ENCODE data around the gene APOC4. TPM values are rescaled to one million over a fixed set of nuclear protein-coding genes. Genes with fewer than 3 reads are reported as not detected.
A peak's percentile ranks its signal among the peaks of the same experiment; 100 is the strongest.
"Not testable (repeated sequence)": the region's sequence is repeated elsewhere in the genome, so short reads cannot be mapped to it uniquely, and the experiment has no call there.

APOC4 gene
- total RNA-seq, 1 experiment from 2014 or later, result not detected

DNA sequence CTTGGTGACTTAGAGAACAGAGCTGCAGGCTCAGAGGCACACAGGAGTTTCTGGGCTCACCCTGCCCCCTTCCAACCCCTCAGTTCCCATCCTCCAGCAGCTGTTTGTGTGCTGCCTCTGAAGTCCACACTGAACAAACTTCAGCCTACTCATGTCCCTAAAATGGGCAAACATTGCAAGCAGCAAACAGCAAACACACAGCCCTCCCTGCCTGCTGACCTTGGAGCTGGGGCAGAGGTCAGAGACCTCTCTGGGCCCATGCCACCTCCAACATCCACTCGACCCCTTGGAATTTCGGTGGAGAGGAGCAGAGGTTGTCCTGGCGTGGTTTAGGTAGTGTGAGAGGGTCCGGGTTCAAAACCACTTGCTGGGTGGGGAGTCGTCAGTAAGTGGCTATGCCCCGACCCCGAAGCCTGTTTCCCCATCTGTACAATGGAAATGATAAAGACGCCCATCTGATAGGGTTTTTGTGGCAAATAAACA is 17.8 kb upstream of the APOC4 start:
- no peaks in the 10 kb centered on the region for H3K79me2 ChIP-seq (ENCODE audit: low read length)
- H3K27ac ChIP-seq (ENCODE audit: low read length), result no peak overlapping the region
- H2AFZ ChIP-seq (ENCODE audit: low read length), result no peak overlapping the region
- H3K9ac ChIP-seq (ENCODE audit: low read length), result no peak overlapping the region
- H3K4me3 ChIP-seq (ENCODE audit: low read length), result no peak overlapping the region
- intact Hi-C loops (cut with micrococcal nuclease), result no loop called here
- no peak overlapping the region for H3K4me2 ChIP-seq (ENCODE audit: low read length)
- TF ChIP-seq EZH2 (IDR thresholded peaks at IDR 0.05; ENCODE audit: low read length, unreplicated experiment) (no peak), EZH2phosphoT487 (IDR thresholded peaks at IDR 0.05; ENCODE audit: borderline replicate concordance, low read length) (no peak)
- TF ChIP-seq, protein P1, sequence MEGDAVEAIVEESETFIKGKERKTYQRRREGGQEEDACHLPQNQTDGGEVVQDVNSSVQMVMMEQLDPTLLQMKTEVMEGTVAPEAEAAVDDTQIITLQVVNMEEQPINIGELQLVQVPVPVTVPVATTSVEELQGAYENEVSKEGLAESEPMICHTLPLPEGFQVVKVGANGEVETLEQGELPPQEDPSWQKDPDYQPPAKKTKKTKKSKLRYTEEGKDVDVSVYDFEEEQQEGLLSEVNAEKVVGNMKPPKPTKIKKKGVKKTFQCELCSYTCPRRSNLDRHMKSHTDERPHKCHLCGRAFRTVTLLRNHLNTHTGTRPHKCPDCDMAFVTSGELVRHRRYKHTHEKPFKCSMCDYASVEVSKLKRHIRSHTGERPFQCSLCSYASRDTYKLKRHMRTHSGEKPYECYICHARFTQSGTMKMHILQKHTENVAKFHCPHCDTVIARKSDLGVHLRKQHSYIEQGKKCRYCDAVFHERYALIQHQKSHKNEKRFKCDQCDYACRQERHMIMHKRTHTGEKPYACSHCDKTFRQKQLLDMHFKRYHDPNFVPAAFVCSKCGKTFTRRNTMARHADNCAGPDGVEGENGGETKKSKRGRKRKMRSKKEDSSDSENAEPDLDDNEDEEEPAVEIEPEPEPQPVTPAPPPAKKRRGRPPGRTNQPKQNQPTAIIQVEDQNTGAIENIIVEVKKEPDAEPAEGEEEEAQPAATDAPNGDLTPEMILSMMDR (conservative IDR thresholded peaks at IDR 0.05; ENCODE audit: low read depth, low read length), result no peak
- no peaks in the 10 kb centered on the region; the same call in 1 of the 2 replicates for H3K4me1 ChIP-seq (ENCODE audit: insufficient read depth, low read length)
- no peaks in the 10 kb centered on the region for H3K27me3 ChIP-seq (ENCODE audit: low read length)
- no peaks in the 10 kb centered on the region for H3F3A ChIP-seq (ENCODE audit: low read length, unreplicated experiment)
- POLR2A ChIA-PET (ENCODE audit: unreplicated experiment), result no interaction called here
- CTCF ChIA-PET, result no interaction called here
- no peak for ATAC-seq
- DNase-seq, result no peak
- H4K20me1 ChIP-seq (ENCODE audit: low read length), result no peaks in the 10 kb centered on the region
- BruUV-seq (replicated peaks), result no TSS peak
- H3K9me2 ChIP-seq (replicated peaks; ENCODE audit: low read length), result no peaks in the 10 kb centered on the region
- H3K36me3 ChIP-seq (ENCODE audit: low read depth, low read length), result no peaks in the 10 kb centered on the region
- H3K9me3 ChIP-seq (ENCODE audit: low read length), result no peaks in the 10 kb centered on the region

DNA sequence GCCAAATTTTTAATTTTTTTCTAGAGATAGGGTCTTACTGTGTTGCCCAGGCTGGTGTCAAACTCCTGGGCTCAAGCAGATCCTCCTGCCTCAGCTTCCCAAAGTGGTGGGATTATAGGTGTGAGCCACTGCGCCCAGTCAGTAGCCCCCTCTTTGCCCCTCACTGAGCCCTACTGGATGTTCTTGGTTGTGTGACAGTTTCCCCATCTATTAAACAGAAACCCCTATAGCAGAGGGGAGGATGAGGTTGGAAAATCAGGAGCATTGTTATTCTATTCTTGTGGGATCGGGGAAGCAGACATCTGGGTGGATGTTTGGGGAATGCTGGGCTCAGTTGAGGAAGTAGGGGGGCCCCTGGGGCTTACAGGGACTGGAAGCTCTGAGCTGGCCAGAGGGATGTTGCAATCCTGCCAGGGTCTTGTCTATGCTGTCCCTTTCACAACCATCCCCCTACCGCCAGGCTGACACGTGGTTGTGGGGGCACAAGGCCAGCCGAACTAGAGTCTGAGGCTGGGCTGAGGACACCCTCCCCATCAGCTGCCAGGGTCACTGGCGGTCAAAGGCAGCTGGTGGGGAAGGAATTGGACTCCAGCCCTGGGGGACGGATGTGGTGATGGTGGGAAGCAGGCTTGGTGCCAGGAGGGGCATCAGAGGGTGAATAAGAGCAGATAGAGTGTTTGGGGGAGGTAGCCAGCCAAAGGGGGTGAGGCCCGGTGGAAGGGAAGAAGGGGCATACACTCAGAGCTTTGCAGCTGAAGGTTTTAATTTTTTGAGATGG is 16.7 kb upstream of the APOC4 start:
- ATAC-seq (no peak), DNase-seq (no peak)
- no peaks in the 10 kb centered on the region for H3K27me3 ChIP-seq (ENCODE audit: low read length)
- no peaks in the 10 kb centered on the region for H3F3A ChIP-seq (ENCODE audit: low read length, unreplicated experiment)
- H3K9me2 ChIP-seq (replicated peaks; ENCODE audit: low read length), result no peaks in the 10 kb centered on the region
- no peaks in the 10 kb centered on the region for H3K9me3 ChIP-seq (ENCODE audit: low read length)
- ChIA-PET POLR2A (ENCODE audit: unreplicated experiment) (no interaction called here), CTCF (no interaction called here)
- H3K27ac ChIP-seq (ENCODE audit: low read length), result no peak overlapping the region
- H3K9ac ChIP-seq (ENCODE audit: low read length), result no peak overlapping the region
- H4K20me1 ChIP-seq (ENCODE audit: low read length), result no peaks in the 10 kb centered on the region
- intact Hi-C loops (cut with micrococcal nuclease), result no loop called here
- H3K4me2 ChIP-seq (ENCODE audit: low read length), result no peak overlapping the region
- no peak overlapping the region for H3K4me3 ChIP-seq (ENCODE audit: low read length)
- H3K79me2 ChIP-seq (ENCODE audit: low read length), result no peaks in the 10 kb centered on the region
- BruUV-seq (replicated peaks), result no TSS peak
- H3K36me3 ChIP-seq (ENCODE audit: low read depth, low read length), result no peaks in the 10 kb centered on the region
- H2AFZ ChIP-seq (ENCODE audit: low read length), result no peak overlapping the region
- TF ChIP-seq, protein P1 (conservative IDR thresholded peaks at IDR 0.05; ENCODE audit: low read depth, low read length), result no peak
- no peak for TF ChIP-seq EZH2phosphoT487 (IDR thresholded peaks at IDR 0.05; ENCODE audit: borderline replicate concordance, low read length)
- TF ChIP-seq EZH2 (IDR thresholded peaks at IDR 0.05; ENCODE audit: low read length, unreplicated experiment), result no peak
- H3K4me1 ChIP-seq (ENCODE audit: insufficient read depth, low read length), result no peaks in the 10 kb centered on the region; the same call in 1 of the 2 replicates

DNA sequence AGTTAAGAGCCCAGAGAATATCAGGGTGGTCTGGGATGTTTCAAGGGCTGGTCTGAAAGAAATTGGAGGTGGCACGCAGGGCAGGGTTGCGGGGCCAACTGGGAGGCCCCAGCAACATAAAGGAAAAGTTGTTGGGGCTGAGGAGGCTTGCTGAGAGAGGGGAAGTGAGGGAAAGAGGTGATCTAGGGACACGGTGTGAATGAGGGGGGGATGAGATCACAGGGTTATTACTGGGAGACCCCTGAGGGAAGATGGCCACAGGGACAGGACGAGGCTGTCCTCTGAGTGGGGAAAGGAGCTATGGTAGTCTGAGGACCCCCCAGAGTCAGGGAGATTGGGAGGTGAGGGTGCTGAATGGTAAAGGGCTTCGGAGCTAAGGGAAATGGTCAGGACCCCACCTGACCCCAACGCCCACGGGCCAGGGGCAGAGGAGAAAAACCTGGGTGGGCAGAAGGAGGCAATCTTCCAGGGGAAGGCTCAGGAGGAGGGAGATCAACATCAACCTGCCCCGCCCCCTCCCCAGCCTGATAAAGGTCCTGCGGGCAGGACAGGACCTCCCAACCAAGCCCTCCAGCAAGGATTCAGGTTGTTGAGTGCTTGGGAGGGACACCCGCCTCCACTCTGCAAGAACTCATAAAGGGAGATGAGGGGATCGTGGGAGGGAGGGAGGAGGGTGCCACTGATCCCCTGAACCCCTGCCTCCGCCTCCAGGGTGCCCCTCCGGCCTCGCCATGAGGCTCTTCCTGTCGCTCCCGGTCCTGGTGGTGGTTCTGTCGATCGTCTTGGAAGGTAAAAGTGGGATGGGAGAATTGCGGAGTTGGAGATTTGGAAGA is 15.6 kb upstream of the APOC4 start:
- POLR2A ChIA-PET (ENCODE audit: unreplicated experiment); H3F3A ChIP-seq (ENCODE audit: low read length, unreplicated experiment); DNase-seq; H3K4me3 ChIP-seq (ENCODE audit: low read length); H3K27ac ChIP-seq (ENCODE audit: low read length); H3K9me3 ChIP-seq (ENCODE audit: low read length); H3K9me2 ChIP-seq (replicated peaks; ENCODE audit: low read length); H3K4me1 ChIP-seq (ENCODE audit: insufficient read depth, low read length); H3K27me3 ChIP-seq (ENCODE audit: low read length); H3K36me3 ChIP-seq (ENCODE audit: low read depth, low read length); H4K20me1 ChIP-seq (ENCODE audit: low read length); intact Hi-C loops (cut with micrococcal nuclease); H3K79me2 ChIP-seq (ENCODE audit: low read length); H3K9ac ChIP-seq (ENCODE audit: low read length); BruUV-seq (replicated peaks); CTCF ChIA-PET: not testable (repeated sequence)
- peak; percentile 25 for ATAC-seq
- Histone ChIP-seq H2AFZ (ENCODE audit: low read length) (peak overlapping the region; percentile 68), H3K4me2 (ENCODE audit: low read length) (peak overlapping the region; percentile 37)
